Peyer's patch (tissue), 4 donors: Measurements from ENCODE around the gene SVOPL. TPM values are rescaled to one million over a fixed set of nuclear protein-coding genes. Genes with fewer than 3 reads are reported as not detected.
"Not testable (repeated sequence)": the region's sequence is repeated elsewhere in the genome, so short reads cannot be mapped to it uniquely, and the experiment has no call there.

ENCODE experiments used
- DNase-seq, 3 donors: peaks; one replicate each; pipeline ENCODE4 v3.0.0-alpha.2; 2017 to 2019
- H3K27ac ChIP-seq, 4 donors: fragments of 200-600 bp; sonication (generic); one replicate each; pipeline ENCODE4 v1.5.1; 2016 to 2019
- H3K27me3 ChIP-seq, 2 donors: fragments of 200-600 bp; sonication (generic); one replicate each; pipeline ENCODE4 v1.5.1; 2019
- H3K36me3 ChIP-seq, 3 donors: fragments of 200-600 bp; sonication (generic); one replicate each; pipeline ENCODE4 v1.5.1; 2016 to 2019
- H3K4me1 ChIP-seq, 4 donors: fragments of 200-600 bp; sonication (generic); one replicate each; pipeline ENCODE4 v1.5.1; 2016 to 2019
- H3K4me3 ChIP-seq, 4 donors: fragments of 200-600 bp; sonication (generic); 1 replicate in 3 of 4; 2 replicates in 1 of 4; pipeline ENCODE4 v1.5.1; 2016 to 2019; ENCODE audit warnings: mild to moderate bottlenecking in 1 of 4
- H3K9me3 ChIP-seq, 4 donors: fragments of 200-600 bp; sonication (generic); one replicate each; pipeline ENCODE4 v1.5.1; 2016 to 2019; ENCODE audit warnings: mild to moderate bottlenecking in 1 of 4
- CTCF ChIP-seq, 6 experiments: fragments of 450-650 bp in 4 of 6; fragments of 200-600 bp in 2 of 6; sonication (generic) in 1 of 6; IDR thresholded peaks; one replicate each; pipeline ENCODE4 v1.5.1; 2017 to 2019; ENCODE audit warnings: antibody characterized with exemption in 6 of 6, mild to moderate bottlenecking in 3 of 6, moderate library complexity in 1 of 6
- POLR2A ChIP-seq, 2 donors: fragments of 450-650 bp; IDR thresholded peaks; one replicate each; pipeline ENCODE4 v1.5.1; 2017; ENCODE audit warnings: antibody characterized with exemption in 2 of 2, mild to moderate bottlenecking in 2 of 2, moderate library complexity in 2 of 2
- total RNA-seq, 4 donors: library from RNA; depleted of rRNA; stranded (reverse); fragments of >200 nt; gene quantifications; one replicate each; pipeline ENCODE4 v1.1.0, GENCODE V29; 2016

SVOPL gene
- total RNA-seq, 4 donors from 2014 or later, result 0.40 TPM; not detected in 3

- Histone ChIP-seq H3K27ac (no peak overlapping the region), H3K4me3 (no peak overlapping the region), H3K4me1 (no peaks in the 10 kb centered on the region), H3K36me3 (no peaks in the 10 kb centered on the region), H3K9me3 (no peaks in the 10 kb centered on the region), H3K27me3 (no peaks in the 10 kb centered on the region)
- DNase-seq, result no peak
- TF ChIP-seq CTCF (IDR thresholded peaks at IDR 0.05) (no peak), POLR2A (IDR thresholded peaks at IDR 0.05) (no peak)
Observed at GRCh38 chr7:138745189-138745588, 44.0 kb upstream of the SVOPL start.

GRCh38 chr7:138741453-138741735 is 40.2 kb upstream of the SVOPL start:
- no peaks in the 10 kb centered on the region for H3K27me3 ChIP-seq
- no peaks in the 10 kb centered on the region for H3K4me1 ChIP-seq
- no peak for DNase-seq
- no peak overlapping the region for H3K27ac ChIP-seq
- H3K4me3 ChIP-seq, result no peak overlapping the region
- no peak for TF ChIP-seq POLR2A (IDR thresholded peaks at IDR 0.05)
- TF ChIP-seq CTCF (IDR thresholded peaks at IDR 0.05), result no peak
- H3K9me3 ChIP-seq, result no peaks in the 10 kb centered on the region
- no peaks in the 10 kb centered on the region for H3K36me3 ChIP-seq

GRCh38 chr7:138739859-138740258 is 38.7 kb upstream of the SVOPL start:
- no peaks in the 10 kb centered on the region for H3K9me3 ChIP-seq
- no peak for TF ChIP-seq POLR2A (IDR thresholded peaks at IDR 0.05)
- no peak for TF ChIP-seq CTCF (IDR thresholded peaks at IDR 0.05)
- H3K4me1 ChIP-seq, result no peaks in the 10 kb centered on the region
- no peak overlapping the region for H3K27ac ChIP-seq
- H3K4me3 ChIP-seq, result no peak overlapping the region
- DNase-seq, result no peak
- no peaks in the 10 kb centered on the region for H3K36me3 ChIP-seq
- no peaks in the 10 kb centered on the region for H3K27me3 ChIP-seq

GRCh38 chr7:138738551-138739335 is 37.6 kb upstream of the SVOPL start:
- TF ChIP-seq POLR2A (IDR thresholded peaks at IDR 0.05), result no peak
- TF ChIP-seq CTCF (IDR thresholded peaks at IDR 0.05), result peak; percentile 34 to 93 (median 86)
- no peaks in the 10 kb centered on the region for H3K27me3 ChIP-seq
- peak; percentile 62 to 93 (median 87) for DNase-seq
- H3K27ac ChIP-seq, result no peak overlapping the region
- H3K4me1 ChIP-seq, result no peaks in the 10 kb centered on the region
- no peaks in the 10 kb centered on the region for H3K9me3 ChIP-seq
- H3K4me3 ChIP-seq, result no peak overlapping the region
- no peaks in the 10 kb centered on the region for H3K36me3 ChIP-seq

- Histone ChIP-seq H3K36me3 (no peaks in the 10 kb centered on the region), H3K27ac (no peak overlapping the region), H3K9me3 (no peaks in the 10 kb centered on the region), H3K4me3 (no peak overlapping the region), H3K27me3 (no peaks in the 10 kb centered on the region), H3K4me1 (no peaks in the 10 kb centered on the region)
- TF ChIP-seq CTCF (IDR thresholded peaks at IDR 0.05) (no peak), POLR2A (IDR thresholded peaks at IDR 0.05) (no peak)
- DNase-seq, result no peak
Observed at GRCh38 chr7:138738114-138738513, 37.0 kb upstream of the SVOPL start.

GRCh38 chr7:138735399-138735798 is 34.2 kb upstream of the SVOPL start:
- no peak for DNase-seq
- Histone ChIP-seq H3K27me3 (no peaks in the 10 kb centered on the region), H3K4me1 (no peaks in the 10 kb centered on the region), H3K36me3 (no peaks in the 10 kb centered on the region), H3K27ac (no peak overlapping the region), H3K9me3 (no peaks in the 10 kb centered on the region), H3K4me3 (no peak overlapping the region)
- TF ChIP-seq CTCF (IDR thresholded peaks at IDR 0.05) (no peak), POLR2A (IDR thresholded peaks at IDR 0.05) (no peak)

GRCh38 chr7:138731733-138732132 is 30.6 kb upstream of the SVOPL start:
- not testable (repeated sequence) for H3K27ac ChIP-seq, H3K36me3 ChIP-seq, H3K27me3 ChIP-seq, H3K4me3 ChIP-seq, DNase-seq, H3K9me3 ChIP-seq, H3K4me1 ChIP-seq
